Measurements from ENCODE around the gene C14orf132. TPM values are rescaled to one million over a fixed set of nuclear protein-coding genes. Genes with fewer than 3 reads are reported as not detected.

C14orf132 gene
- total RNA-seq, 6 donors from 2014 or later, result 36.7 to 64.6 (median 59.6) TPM

- DNase-seq (no peak), ATAC-seq (ENCODE audit: low FRiP score in 2 of 2) (no peak)
- TF ChIP-seq POLR2AphosphoS5 (IDR thresholded peaks at IDR 0.05), result no peak
- H3K27me3 ChIP-seq, result no peaks in the 10 kb centered on the region
- H3K9me3 ChIP-seq, result no peaks in the 10 kb centered on the region
- 72 to 87% methylated on average over 6 of the region's 6 CpGs for WGBS, 2 donors
- no peaks in the 10 kb centered on the region for H3K36me3 ChIP-seq
- no peak overlapping the region for H3K27ac ChIP-seq
- H3K4me3 ChIP-seq, result no peak overlapping the region
- peaks cover 0 to 9% (median 1%) of the 10 kb centered on the region in 4 donors for H3K4me1 ChIP-seq
These were observed 78.8 kb downstream of the C14orf132 start for GRCh38 chr14:96117960-96118359.

GRCh38 chr14:96118391-96118790 lies 79.2 kb downstream of the C14orf132 start:
- Histone ChIP-seq H3K27me3 (no peaks in the 10 kb centered on the region), H3K36me3 (no peaks in the 10 kb centered on the region), H3K27ac (no peak overlapping the region), H3K9me3 (no peaks in the 10 kb centered on the region), H3K4me3 (no peak overlapping the region), H3K4me1 (peaks cover 0 to 9% (median 1%) of the 10 kb centered on the region in 4 donors)
- ATAC-seq (ENCODE audit: low FRiP score in 2 of 2), result no peak
- 89 to 91% methylated on average over 3 of the region's 3 CpGs for WGBS, 2 donors
- TF ChIP-seq CTCF (IDR thresholded peaks at IDR 0.05), result no peak
- no peak for TF ChIP-seq POLR2A (IDR thresholded peaks at IDR 0.05)
- TF ChIP-seq POLR2AphosphoS5 (IDR thresholded peaks at IDR 0.05), result no peak
- no peak for TF ChIP-seq EP300 (IDR thresholded peaks at IDR 0.05)
- DNase-seq, result no peak

- 52 to 64% methylated on average over 2 of the region's 2 CpGs for WGBS, 2 donors
- Histone ChIP-seq H3K4me3 (no peak overlapping the region), H3K27ac (no peak overlapping the region), H3K9me3 (no peaks in the 10 kb centered on the region), H3K36me3 (no peaks in the 10 kb centered on the region), H3K27me3 (no peaks in the 10 kb centered on the region), H3K4me1 (peaks cover 0 to 9% (median 1%) of the 10 kb centered on the region in 4 donors)
- TF ChIP-seq CTCF (IDR thresholded peaks at IDR 0.05) (no peak), POLR2AphosphoS5 (IDR thresholded peaks at IDR 0.05) (no peak), EP300 (IDR thresholded peaks at IDR 0.05) (no peak), POLR2A (IDR thresholded peaks at IDR 0.05) (no peak)
- DNase-seq (no peak), ATAC-seq (ENCODE audit: low FRiP score in 2 of 2) (no peak)
These were observed 80.8 kb downstream of the C14orf132 start for GRCh38 chr14:96119947-96120346.

GRCh38 chr14:96120392-96120791 lies 81.2 kb downstream of the C14orf132 start:
- H3K27me3 ChIP-seq, result no peaks in the 10 kb centered on the region
- DNase-seq, result no peak
- H3K4me3 ChIP-seq, result no peak overlapping the region
- ATAC-seq (ENCODE audit: low FRiP score in 2 of 2), result no peak
- no peaks in the 10 kb centered on the region for H3K9me3 ChIP-seq
- TF ChIP-seq EP300 (IDR thresholded peaks at IDR 0.05), result no peak
- no peak for TF ChIP-seq POLR2A (IDR thresholded peaks at IDR 0.05)
- no peak for TF ChIP-seq POLR2AphosphoS5 (IDR thresholded peaks at IDR 0.05)
- TF ChIP-seq CTCF (IDR thresholded peaks at IDR 0.05), result no peak
- peaks cover under 1 to 9% (median 3%) of the 10 kb centered on the region in 4 donors for H3K4me1 ChIP-seq
- whole genome bisulfite sequencing, 2 donors, result 55 to 59% methylated on average over 3 of the region's 3 CpGs
- H3K27ac ChIP-seq, result no peak overlapping the region
- no peaks in the 10 kb centered on the region for H3K36me3 ChIP-seq

- Histone ChIP-seq H3K4me1 (peaks cover 4 to 11% (median 8%) of the 10 kb centered on the region in 4 donors), H3K9me3 (no peaks in the 10 kb centered on the region), H3K27me3 (no peaks in the 10 kb centered on the region), H3K27ac (no peak overlapping the region), H3K4me3 (no peak overlapping the region), H3K36me3 (no peaks in the 10 kb centered on the region)
- ATAC-seq (ENCODE audit: low FRiP score in 2 of 2), result no peak
- TF ChIP-seq POLR2A (IDR thresholded peaks at IDR 0.05), result no peak
- no peak for DNase-seq
- WGBS, 2 donors, result 81 to 88% methylated on average over 4 of the region's 4 CpGs
These were observed 81.8 kb downstream of the C14orf132 start for GRCh38 chr14:96120941-96121340.

GRCh38 chr14:96121660-96122395 lies 82.7 kb downstream of the C14orf132 start:
- Histone ChIP-seq H3K27me3 (no peaks in the 10 kb centered on the region), H3K4me3 (no peak overlapping the region), H3K27ac (no peak overlapping the region), H3K4me1 (peaks cover 4 to 17% (median 16%) of the 10 kb centered on the region in 4 donors), H3K36me3 (no peaks in the 10 kb centered on the region), H3K9me3 (no peaks in the 10 kb centered on the region)
- ATAC-seq (ENCODE audit: low FRiP score in 2 of 2) (no peak), DNase-seq (no peak)
- TF ChIP-seq POLR2A (IDR thresholded peaks at IDR 0.05) (no peak), POLR2AphosphoS5 (IDR thresholded peaks at IDR 0.05) (no peak), EP300 (IDR thresholded peaks at IDR 0.05) (no peak), CTCF (IDR thresholded peaks at IDR 0.05) (no peak)
- 84 to 85% methylated on average over 4 of the region's 4 CpGs for WGBS, 2 donors
